Inflammatory macrophage (primary cell): ENCODE measurements around the gene PTPRK.
A peak's percentile ranks its signal among the peaks of the same experiment; 100 is the strongest.

ENCODE experiments used
- DNase-seq, 2 donors: peaks; one replicate each; pipeline ENCODE4 v3.0.0-alpha.2; 2020 to 2022

Gene PTPRK

DNA sequence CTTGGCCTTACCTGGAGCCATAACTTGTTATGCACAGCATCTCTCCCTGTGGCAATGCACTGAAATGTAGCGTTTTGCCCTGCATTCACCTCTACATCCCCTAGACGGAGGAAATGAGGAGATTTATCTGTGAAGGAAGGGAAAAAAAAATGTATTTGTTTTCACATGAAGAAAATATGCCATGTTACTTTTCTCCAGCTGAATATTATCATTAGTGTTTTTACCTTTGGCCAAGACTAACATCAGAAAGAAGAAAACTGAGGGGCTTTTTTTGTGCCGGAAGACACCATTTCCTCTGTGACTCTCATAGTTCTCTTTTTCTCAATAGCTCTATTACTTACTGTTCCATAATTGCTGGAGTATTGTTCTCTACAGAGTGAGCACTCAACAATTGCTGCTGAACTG lies 280.4 kb downstream of the PTPRK start:
- DNase-seq = no peak

DNA sequence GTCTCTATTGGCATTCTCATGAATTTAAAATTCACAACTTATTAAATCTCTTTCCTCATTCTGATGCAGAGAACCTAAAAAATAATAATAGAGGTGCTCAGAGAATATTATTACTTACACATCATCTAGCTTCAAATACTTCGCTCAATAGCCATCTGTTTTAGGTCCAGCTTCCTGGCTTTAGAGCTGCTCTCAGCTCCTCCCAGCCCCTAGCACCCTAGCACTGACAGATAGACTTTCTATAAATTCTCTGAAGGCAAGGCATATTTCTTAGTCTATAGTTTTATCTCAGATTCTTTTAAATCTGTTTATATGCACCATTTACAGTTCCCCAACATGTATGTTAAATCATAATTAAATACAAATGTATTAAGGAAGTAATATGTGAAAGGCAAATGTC lies 281.3 kb downstream of the PTPRK start:
- DNase-seq = no peak

DNA sequence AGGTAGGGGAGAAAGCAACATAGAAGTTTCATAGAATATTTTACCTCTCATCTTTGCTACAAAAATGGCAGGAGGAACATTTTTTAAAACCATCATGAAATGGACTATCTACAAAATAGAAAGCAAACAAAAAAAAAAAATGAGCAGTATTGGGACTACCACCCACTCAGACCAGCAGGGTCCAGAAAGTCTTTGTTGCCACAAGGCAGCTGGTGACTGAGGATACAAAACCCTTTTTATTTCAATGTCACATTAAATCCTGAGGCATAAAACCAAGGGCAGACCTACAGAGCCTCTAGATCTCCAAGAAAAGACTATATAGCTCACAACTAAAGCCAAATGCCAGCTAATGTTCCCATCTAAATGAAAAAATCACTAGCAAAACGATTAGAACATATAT lies 282.2 kb downstream of the PTPRK start:
- no peak for DNase-seq

DNA sequence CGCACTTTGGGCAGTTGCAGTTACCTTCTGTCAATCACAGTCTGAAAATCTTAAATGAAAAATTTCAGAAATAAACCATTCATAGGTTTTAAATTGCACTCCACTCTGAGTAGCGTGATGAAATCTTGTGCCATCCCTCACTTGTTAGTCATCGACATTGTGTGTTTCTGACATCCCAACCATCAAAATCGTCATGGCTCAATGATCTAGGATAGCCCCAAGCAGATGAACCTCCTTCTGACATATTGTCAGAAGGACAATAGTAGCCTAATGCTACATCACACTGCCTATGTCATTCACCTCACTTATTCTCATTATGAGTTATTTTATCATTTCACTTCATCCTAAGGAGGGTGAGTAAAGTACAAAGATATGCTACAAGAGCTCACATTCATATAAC lies 284.8 kb downstream of the PTPRK start:
- no peak for DNase-seq

DNA sequence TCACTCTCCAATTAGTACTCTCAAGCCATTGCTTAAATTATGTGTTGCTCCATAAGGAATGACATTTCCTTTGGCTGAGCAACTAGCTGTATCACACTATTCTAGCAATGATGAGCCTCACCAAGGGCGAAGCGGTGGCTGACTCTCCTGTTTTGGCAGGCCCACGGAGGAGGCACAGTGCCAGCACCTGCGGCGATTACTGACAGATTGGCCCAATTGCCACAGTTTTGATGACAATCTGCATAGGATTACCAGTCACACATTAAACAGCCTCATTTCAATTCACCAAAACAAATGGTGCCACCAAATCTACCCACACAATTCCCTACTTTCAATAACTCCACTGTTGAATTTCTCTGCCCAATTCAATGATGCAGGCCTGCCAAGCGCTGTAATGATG lies 286.9 kb downstream of the PTPRK start:
- DNase-seq = no peak

DNA sequence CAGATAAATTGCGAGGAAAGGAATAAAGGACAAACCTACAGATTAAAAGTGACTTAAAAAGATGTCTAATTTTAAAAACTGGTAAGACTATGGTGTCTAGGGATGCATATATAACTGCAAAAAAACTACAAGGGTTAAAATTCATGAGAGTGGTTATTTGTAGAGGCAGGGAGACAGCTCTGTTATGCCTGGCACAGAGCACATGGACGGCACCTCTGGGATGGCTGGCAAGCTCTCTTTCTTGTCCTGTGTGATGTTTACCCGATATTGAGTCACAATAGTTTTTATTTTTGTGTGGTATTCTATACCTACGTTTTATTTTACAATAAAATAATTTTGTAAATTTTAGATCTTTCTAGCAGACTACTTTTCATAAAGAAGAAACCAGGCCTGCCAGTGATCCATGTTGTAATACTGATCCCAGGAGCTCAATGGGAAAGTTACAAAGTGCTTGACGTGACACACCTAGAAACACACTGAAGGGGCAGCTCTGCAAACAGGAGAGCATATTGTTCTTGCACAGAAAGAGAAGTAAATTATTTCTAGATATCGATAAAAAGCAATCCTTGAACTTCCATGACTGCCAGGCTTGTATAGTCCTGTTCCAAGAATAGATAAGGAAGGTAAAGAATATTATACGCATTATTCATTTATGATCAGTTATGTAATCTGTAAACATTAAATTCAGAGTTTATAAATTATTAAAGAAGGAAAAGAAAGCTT lies 290.0 kb downstream of the PTPRK start:
- no peak for DNase-seq

DNA sequence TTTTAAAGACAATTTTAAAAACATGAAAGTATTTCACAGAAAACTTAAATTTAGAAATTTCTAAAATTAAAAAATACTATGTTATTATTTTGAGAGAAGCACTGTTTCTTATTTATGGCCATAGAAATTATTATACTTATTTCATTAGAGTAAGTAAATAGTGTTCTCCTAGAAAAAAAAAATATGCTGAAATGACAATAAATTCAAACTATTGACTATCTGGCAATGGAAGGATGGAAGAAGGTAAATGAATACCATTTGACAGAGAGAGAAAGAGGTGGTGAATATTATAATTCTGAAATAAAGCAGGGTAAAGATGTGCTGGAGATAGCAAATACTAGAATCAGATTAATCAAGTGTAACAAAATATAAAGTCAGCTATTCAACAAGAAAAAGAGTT lies 294.8 kb downstream of the PTPRK start:
- no peak for DNase-seq

DNA sequence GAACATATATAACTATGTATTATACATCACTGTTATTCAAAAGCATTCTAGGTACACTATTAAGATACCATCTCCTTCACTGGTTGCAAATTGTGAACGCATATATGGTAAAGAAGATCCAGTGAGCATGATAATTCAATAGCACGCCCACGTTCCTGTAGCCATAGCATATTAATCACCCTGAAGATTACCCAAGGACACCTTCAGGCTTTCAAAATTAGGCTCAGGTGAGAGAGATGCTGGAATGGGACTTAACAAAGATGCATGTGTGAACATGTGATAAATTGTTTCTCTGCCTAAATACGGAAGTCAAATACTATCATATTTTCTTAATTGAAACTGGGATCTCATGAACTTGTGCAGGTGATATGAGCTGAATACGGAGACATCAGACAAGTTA lies 303.5 kb downstream of the PTPRK start:
- DNase-seq = no peak

DNA sequence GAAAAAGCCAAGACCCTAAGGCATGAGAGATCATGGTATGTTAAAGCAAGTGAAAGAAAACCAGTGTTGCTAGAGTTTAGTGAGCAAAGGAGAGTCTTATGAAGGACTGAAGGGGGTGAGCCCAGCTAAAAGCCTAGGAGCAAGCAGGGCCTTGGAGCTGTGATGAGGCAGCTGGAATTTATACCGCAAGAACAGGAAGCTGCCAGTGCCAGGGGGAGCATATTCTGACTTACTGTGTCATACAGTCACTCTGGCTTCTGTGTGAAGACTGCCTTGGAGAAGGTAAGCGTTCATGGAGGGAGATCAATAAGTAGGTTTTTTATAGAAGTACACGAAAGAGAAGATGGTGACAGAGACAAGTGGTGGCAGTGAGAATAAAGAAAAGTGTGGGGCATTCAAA lies 310.6 kb downstream of the PTPRK start:
- DNase-seq = no peak

DNA sequence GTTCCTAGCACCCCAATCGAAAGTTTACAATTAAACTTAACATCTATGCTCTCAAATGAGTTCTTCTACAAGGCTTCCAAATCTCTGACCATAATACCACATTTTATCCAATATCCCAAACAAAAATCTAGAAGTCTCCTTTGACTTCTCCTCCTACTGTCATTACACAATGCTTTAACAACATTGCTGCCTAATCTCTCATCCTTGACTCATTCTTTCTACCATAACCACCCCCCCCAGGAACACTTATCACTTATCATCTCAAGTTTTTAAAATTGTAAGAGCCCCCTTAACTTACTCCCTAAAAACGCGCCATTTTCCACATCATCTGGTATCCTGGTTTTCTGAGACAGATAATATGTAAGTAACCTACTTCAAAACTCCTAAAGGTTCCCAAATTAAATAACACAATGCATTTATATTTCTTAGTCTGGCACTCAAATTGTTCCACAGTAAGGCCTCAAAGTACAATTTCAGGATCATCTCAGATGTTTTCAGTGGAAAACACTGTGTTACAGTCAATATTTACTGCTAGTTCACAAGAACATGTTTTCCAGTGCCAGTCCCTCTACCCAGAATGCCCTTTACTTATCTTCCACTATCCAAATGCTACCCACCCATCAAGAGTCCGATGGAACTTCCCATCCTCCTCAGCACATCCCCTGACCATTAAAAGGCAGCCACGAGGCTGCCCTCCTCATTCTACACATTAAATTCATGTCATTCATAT lies 311.4 kb downstream of the PTPRK start:
- DNase-seq = no peak

DNA sequence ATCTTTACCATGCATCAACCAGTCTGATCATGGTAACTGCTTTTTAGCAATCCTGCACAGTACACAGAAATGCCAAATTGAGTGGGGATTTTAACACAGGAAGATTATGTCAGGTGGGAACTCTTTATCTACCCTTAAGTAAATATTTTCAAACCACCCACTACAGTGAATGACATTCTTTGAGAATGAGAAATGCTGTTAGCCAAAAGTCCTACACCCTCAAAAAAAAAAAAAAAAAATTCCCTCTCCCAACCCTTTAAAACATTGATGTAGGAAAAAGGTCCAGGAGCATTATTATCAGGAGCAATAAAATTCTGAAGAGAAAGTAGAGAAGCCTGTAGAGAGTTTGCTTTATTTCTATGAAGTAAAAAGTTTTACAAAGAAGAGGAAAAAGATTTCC lies 312.3 kb downstream of the PTPRK start:
- no peak for DNase-seq

DNA sequence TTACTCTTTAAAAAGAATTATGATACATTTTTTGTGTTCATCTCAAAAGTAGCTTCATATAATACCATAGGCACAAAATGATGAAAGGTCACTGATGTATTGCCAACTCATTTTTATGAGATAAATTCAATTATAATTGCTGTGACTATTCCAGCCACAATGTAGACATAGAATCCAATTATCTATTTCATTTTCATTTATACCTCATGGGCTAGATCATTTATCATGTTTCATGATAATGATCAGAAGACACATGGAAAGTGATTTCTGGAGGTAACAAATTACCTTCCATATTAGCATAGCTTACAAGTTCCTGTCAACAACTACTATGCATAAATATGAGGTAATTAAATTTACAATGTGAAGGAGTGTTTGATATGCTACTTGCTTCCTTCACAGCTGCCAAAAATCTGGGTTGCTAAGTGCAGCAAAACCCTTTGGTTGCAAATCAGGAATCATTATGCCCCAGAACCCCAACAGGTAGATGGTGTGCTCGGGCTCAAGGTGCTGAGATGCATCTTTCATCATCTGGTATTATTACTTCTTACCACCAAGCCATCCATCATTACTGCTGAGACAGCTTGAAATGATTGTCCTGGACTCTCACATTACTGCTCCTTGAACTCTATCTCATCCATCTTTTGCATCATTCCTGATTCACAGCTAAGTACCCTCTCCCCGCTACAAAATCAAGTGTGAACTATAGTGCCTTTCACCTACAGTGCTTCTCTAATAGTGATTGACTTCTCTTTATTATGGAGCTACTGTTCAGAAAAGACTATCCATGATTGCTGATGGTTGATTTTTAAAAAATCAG lies 313.6 kb downstream of the PTPRK start:
- no peak for DNase-seq

DNA sequence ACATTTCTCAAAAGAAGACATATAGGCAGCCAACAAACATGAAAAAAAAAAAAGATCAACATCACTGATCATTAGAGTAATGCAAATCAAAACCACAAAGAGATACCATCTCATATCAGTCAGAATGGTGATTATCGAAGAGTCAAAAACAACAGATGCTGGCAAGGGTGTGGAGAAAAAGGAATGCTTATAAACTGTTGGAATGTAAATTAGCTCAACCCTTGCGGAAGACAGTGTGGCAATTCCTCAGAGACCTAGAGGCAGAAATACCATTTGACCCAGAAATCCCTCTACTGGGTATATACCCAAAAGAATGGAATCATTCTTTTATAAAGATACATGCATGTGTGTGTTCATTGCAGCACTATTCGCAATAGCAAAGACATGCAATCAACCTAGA lies 315.8 kb downstream of the PTPRK start:
- no peak for DNase-seq

DNA sequence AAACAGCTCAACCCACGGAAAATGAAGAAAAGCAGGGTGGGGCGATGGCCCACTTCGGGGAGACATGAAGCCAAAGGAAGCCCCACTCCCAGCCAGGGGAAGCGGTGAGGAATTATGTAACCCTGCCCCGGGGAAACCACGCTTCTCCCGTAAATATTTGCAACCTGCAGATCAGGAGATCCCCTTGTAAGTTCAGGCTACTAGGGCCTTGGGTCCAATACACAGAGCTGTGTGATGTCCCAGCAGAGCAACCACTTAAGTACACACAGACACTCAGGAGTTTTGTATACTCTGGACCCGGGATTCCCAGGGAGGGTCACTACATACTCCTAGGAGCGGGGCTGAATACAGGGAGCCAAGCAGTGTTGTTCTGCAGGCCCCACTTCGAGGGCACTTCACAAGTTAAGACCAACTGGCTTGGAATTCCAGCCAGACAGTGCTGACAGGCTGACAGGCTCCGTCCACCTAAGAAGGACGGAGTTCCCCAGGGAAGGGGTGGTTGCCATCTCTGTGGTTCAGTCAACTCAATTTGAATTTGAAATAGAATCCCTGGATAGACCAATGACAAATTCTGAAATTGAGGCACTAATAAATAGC lies 318.1 kb downstream of the PTPRK start:
- DNase-seq = no peak

DNA sequence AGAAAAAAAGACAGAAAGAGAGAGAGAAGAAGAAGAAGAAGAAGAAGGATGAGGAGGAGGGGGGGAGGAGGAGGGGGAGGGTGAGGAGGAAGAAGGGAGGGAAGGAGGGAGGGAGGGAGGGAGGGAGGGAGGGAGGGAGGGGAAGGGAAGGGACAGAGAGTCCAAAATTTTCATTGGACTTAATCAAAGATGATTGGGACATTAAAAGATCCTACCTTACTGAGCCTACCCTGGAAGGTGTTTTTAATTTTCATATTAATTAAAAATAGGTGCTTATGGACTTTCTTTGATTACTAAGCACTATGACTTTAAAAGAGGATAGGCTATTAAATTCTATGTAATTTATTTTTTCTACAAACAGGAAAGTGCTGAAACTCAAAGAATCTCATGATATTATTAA lies 319.6 kb downstream of the PTPRK start:
- no peak for DNase-seq

DNA sequence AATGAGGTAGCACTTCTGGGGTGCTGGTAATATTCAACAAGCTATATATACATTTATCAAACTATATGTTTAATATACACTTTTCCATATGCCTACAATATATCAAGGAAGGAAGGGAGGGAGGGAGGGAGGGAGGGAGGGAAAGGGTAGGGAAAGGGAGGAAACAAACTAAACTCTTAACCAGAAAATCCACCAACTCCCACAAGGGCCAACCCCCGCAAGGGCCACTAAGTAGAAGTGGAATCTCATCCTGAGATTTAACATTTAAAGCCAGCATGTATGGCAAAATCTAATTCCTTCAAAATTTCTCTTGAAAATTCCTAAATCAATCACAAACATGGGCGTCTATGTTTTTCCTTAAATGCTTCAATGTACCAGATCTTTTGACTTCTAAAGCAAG lies 320.9 kb downstream of the PTPRK start:
- no peak for DNase-seq

DNA sequence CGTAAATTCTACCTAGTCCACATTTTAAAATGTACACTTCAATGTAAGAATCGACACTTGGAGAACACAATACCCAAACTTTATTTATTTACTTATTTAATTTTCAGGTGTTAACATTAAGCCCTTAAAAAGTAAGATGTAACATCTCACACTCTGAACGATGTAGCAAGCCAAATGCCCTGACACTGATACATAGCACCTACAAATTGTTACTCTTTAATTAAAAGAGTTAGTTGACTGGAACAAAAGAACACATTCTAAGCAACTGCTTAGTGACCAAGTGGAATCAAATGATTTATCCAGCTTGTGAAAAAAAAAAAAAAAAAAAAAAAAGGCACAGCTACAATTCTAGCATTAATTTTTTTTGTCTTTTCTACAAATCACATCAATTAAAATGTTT lies 327.4 kb downstream of the PTPRK start:
- DNase-seq = no peak

DNA sequence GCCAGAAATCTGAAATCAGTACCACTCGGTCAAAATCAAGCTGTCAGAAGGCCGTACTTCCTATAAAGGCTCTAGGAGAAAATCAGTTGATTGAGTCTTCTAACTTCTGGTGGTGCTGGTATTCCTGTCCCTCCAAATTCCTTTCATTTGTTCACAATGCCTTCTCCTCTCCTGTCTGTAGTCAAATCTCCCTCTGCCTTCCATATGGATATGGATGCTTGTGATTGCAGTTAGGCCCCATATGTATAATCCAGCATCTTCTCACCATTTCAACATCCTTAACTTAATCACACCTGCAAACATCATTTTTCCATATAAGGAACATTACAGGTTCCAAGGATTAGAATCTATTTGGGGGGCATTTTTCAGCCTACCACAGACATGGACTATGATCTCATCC lies 331.7 kb downstream of the PTPRK start:
- DNase-seq = no peak

DNA sequence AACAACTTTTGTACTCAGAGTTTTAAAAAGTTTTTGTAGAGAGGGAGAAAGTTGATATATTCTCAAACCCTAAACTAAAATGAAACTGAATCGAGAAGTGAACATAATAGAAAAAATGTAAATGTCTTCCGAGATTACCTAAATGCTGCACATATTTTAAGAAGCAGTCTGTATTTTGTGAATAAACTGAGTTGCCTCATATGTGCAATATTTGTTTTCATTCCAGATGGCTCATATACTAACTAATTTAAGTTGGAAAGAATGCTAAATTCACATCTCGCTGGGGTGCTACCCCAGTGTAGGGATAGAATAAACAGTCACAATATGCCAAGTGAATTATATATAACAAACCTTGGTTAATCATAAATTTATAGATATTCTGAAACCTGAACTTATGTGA lies 333.7 kb downstream of the PTPRK start:
- no peak for DNase-seq

DNA sequence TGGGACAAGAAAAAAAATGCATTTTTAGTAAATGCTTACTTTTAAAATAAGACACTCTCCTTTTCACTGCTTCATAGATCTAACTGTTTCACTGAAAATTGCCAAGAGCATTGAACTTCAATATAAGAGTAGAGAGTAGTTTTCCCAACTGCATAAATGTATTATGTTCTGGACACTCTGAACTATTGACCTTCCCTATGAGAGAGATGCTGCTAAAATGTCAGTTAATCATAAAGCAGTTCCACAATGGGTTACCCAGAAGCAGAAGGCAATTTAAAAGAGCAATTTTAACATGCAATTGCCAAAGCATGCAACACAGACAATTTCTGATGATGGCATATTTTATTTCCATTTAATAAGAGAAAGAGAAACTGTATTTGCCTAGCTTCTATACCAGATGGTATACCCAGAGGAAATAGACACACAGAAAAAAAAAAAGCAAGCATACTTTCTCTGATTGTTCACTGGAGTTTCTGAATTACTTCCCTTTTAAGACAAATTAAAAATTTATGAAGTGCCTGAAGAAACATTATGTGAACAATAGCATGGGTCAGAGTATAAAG lies 340.4 kb downstream of the PTPRK start:
- DNase-seq = peak in 1 of 2 donors; percentile 22

DNA sequence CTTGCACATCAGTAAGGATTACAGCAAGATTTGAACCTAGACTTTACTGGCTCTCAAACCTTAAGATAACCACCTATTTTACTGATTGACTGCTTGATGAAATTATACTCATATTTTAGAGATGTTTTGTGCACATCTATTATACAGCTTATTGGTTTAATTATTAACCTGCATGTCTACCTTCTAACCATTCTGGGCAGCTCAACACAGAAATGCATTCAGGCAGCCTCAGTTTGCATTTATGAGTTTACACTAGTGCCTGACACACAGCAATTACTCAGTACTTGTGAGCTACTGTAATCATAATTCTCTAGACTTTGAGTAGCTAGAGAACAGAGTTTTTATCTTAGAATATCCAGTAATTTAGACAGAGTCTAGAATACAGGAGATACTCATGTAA lies 345.7 kb downstream of the PTPRK start:
- DNase-seq = no peak

DNA sequence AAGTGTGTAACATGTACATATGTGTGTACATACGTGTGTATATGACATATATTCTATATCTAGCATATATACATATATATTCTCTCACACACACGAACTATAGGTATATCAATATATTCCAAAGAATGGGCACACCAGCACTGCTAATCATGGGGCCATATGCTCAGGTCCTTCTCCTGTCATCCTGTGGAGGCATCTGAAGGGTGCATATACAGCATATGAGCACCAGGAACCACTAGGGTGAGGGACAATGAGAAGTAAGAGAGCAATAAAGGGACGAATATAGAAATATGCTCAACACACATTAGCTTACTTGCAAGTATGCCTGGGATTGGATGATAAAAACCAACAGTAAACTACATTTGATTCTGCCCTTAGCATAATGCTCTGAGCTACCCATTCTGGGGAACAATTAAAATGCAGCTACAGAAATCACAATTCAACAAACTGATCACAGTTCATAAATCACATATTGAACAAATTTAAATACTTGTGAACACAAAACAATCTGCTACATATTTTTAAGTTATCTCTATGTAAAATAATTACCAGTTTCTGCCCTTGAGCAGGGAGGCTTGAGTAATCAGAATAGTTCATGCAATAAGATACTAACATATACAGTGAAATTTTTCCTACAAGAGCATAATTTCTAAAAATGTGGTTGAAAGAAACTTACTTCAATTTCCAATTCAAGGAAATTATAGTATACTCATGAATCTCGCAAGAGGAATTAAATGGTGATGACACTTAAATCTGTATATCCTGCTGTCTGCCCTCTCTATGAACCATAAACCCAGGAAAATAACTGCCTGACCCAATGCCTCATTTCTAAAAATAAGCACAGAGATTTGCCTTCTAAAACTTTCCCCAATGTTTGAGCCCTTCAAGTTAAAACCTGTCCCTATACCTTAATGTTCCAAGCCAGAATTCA lies 347.4 kb downstream of the PTPRK start:
- no peak for DNase-seq
